Aorta (tissue), 5 donors: ENCODE results near the gene SARS1. TPM values are rescaled to one million over a fixed set of nuclear protein-coding genes. Genes with fewer than 3 reads are reported as not detected.

ENCODE experiments used
- ATAC-seq: fragments of 200-7000 bp; cut with Tn5 transposase; one replicate; pipeline ENCODE4 v1.9.1; 2022; ENCODE audit warnings: moderate library complexity; ENCODE audit not compliant: low FRiP score
- DNase-seq, 2 donors: peaks; one replicate each; pipeline ENCODE4 v3.0.0-alpha.2; 2020
- H3K27ac ChIP-seq, 2 donors: one replicate each; pipeline ENCODE4 v1.5.1; 2013; ENCODE audit warnings: low read length in 2 of 2, mild to moderate bottlenecking in 2 of 2, moderate library complexity in 2 of 2, control low read depth in 1 of 2, inconsistent platforms in 1 of 2, low read depth in 1 of 2
- H3K27me3 ChIP-seq, 2 donors: one replicate each; pipeline ENCODE4 v1.6.1; 2013; ENCODE audit warnings: control low read depth in 1 of 2, low read length in 1 of 2, mild to moderate bottlenecking in 1 of 2, moderate library complexity in 1 of 2; ENCODE audit not compliant: insufficient read depth in 2 of 2, control insufficient read depth in 1 of 2
- H3K36me3 ChIP-seq, 2 donors: one replicate each; pipeline ENCODE4 v1.6.1; 2013; ENCODE audit warnings: control low read depth in 1 of 2, low read length in 1 of 2, mild to moderate bottlenecking in 1 of 2; ENCODE audit not compliant: insufficient read depth in 2 of 2, control insufficient read depth in 1 of 2
- H3K4me1 ChIP-seq, 2 donors: one replicate each; pipeline ENCODE4 v1.6.1; 2013; ENCODE audit warnings: low read length in 2 of 2, control low read depth in 1 of 2, mild to moderate bottlenecking in 1 of 2, moderate library complexity in 1 of 2; ENCODE audit not compliant: insufficient read depth in 2 of 2, control insufficient read depth in 1 of 2
- H3K4me3 ChIP-seq, 2 donors: one replicate each; pipeline ENCODE4 v1.5.1; 2013; ENCODE audit warnings: low read length in 2 of 2, control low read depth in 1 of 2, mild to moderate bottlenecking in 1 of 2
- H3K9me3 ChIP-seq: one replicate; pipeline ENCODE4 v1.6.1; 2013; ENCODE audit warnings: mild to moderate bottlenecking, low read length; ENCODE audit not compliant: control insufficient read depth
- WGBS, 2 donors: extraction: QIAGEN DNeasy Blood & Tissue Kit; methylation state at CpG; one replicate each; pipeline ENCODE4 v1.1.7; 2013; 5-methylcytosine and 5-hydroxymethylcytosine counted together
- intact Hi-C, 2 donors: fragments of 100-400 bp; cut with DNase I; formaldehyde crosslinking; loops; one replicate each; pipeline versions ENCODE4 v1.14.2 to v1.15.0; 2022
- polyA plus RNA-seq, 2 donors: library from polyadenylated mRNA; stranded (reverse); fragments of 200-250 nt; gene quantifications; one replicate each; pipeline ENCODE4 v1.2.3, GENCODE V29; 2013
- total RNA-seq, 2 donors: library from RNA; stranded (reverse); fragmentation: NEBNext Ultra II Directional; extraction: Animal tissue kit (Norgen Biotek cat#: 25700); gene quantifications; one replicate each; pipeline ENCODE4 v1.2.1, GENCODE V29; 2021
- donor health status: healthy with polysubstance abuse.
- donor health status: Bipolar disorder and iron deficiency.
- donor health status: DM: no; HTN: no; CAD: no.
- donor health status: DM: no; HTN: no; CAD: no.
- donor health status: DM: yes; HTN: yes; CAD: no.

The SARS1 gene
- total and polyA plus RNA-seq, 4 donors = 109 to 159 (median 117) TPM

DNA sequence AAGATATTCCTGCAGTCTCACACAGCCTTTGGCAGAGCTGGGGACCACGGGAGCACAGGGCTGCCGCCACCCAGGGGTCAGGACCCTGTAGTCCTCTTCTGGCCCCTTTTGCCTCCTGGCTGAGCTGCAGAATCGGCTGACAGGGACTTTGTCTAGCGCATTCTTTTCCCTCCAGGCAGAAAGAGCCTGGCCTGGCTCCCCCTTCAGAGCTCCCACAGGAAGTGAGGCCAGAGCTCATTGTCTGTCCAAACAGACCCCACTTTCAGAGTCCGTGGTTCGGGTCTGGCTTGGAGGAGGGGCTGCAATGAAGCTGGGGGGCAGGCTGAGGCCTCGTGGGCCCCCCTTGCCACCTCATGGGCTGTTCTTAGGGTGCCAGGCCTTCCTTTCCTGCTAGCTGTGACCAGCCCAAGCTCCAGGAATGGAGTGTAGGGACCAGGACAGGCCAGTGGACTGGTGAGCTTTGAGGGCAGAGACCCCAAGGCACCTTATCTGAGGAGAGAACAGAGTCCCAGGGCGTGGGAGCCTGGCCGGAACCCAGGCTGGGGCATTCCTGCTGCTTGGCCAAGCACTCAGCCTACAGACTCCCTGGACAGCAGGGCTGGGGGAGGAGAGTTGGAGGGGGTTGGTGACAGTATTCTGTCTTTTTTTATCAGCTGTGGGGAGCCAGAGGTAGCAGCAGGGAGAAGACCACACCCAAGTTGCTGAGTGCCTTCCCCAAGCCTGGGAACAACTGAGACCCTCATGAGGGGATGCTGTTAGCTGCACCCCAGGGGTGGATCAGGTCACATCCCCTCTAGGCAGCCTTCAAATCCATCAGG, 40.3 kb downstream of the SARS1 start:
- Histone ChIP-seq H3K36me3 (no peaks in the 10 kb centered on the region), H3K4me3 (no peak overlapping the region), H3K4me1 (peaks cover 0 to 4% of the 10 kb centered on the region in 2 donors), H3K27me3 (no peaks in the 10 kb centered on the region), H3K9me3 (no peaks in the 10 kb centered on the region), H3K27ac (peak overlapping the region in 1 of 2 donors; percentile 2)
- DNase-seq (peak; percentile 54 to 67), ATAC-seq (no peak)
- WGBS, 2 donors = 7% methylated on average over 9 of the region's 9 CpGs
- intact Hi-C loops = loop anchor here in 1 of 2 donors (5.0 kb wide), 1 partner anchor 228 kb away; the partner anchor contains the start of gene ATXN7L2

DNA sequence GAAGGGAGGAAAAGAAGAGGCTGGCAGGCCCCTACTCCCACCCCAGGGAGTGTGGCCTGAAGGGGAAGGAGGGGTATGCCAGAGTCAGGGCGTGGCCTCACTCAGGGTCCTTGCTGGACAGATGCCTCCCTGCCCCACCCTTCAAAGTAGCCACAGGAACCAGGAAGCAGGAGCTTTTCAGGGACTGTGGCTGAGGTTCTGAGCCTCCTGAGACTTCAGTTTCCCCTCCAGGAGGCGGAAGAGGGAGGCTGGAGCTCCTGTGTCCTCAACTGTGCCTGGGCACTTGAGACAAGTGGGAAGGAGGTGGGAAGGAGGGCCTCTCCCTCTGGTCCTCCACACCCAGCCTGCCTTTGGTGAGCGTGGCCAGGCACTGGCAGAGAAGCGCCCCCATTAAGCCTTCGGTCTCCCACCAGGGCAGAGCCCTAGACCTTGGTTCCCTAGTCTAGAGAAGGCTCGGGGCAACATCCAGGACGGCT, 40.9 kb downstream of the SARS1 start:
- Histone ChIP-seq H3K27ac (no peak overlapping the region), H3K4me1 (peaks cover 0 to 4% of the 10 kb centered on the region in 2 donors), H3K27me3 (no peaks in the 10 kb centered on the region), H3K4me3 (no peak overlapping the region), H3K36me3 (no peaks in the 10 kb centered on the region), H3K9me3 (no peaks in the 10 kb centered on the region)
- DNase-seq (peak in 1 of 2 donors; percentile 34), ATAC-seq (no peak)
- 82 to 87% methylated on average over 7 of the region's 7 CpGs for WGBS, 2 donors
- intact Hi-C loops = loop anchor here in 1 of 2 donors (5.0 kb wide), 1 partner anchor 228 kb away; the partner anchor contains the start of gene ATXN7L2

DNA sequence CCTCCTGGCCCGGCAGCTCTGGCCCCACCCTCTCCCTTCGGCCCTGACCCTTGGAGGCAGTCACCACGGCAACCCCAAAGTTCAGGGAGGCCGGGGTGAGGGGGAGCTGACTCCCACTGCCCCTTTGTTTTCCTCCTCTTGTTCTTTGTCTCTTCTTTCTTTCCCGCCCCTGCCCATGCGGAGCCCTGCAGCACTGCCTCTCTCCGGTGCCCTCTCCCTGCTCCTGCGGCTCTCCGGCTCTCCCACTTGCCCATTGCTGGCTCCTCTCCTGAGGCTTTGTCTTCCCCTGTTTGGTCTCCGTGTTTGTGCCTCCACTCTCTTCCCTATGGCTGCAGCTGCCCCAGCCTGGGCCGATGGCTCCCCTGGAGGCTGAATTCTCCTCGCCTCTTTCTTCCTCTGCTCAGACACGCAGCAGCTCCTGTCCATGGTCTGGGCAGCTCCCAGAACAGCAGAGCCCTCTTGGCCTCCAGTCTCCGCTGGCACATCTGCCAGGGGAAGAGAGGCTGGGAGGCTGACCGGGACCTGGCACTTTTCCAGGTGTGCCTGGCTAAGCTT, 41.5 kb downstream of the SARS1 start:
- no peaks in the 10 kb centered on the region for H3K27me3 ChIP-seq
- intact Hi-C loops = no loop called here
- H3K9me3 ChIP-seq = no peaks in the 10 kb centered on the region
- no peaks in the 10 kb centered on the region for H3K36me3 ChIP-seq
- ATAC-seq (no peak), DNase-seq (peak in 1 of 2 donors; percentile 73)
- no peak overlapping the region for H3K27ac ChIP-seq
- 61 to 66% methylated on average over 15 of the region's 15 CpGs for WGBS, 2 donors
- no peak overlapping the region for H3K4me3 ChIP-seq
- peaks cover 0 to 4% of the 10 kb centered on the region in 2 donors for H3K4me1 ChIP-seq

DNA sequence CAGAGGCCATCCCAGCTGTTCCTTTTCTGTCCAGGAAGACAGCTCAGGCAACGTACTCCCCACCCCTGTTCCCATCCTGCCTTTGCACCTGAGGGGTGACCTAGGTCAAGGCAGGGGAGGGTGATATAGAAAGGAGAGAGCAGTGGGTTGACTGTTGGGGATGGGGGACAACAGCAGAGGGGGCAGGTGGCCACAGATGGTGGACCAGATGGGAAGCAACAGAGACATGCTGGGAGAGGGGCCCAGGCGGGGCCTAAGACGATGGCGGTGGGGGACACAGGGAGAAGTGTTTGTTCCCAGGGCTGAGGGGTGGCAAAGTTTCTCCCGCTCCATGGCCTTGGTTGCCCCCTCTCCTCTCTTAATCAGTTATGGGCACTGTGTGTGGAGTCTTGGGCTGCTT, 42.0 kb downstream of the SARS1 start:
- Histone ChIP-seq H3K4me3 (no peak overlapping the region), H3K36me3 (no peaks in the 10 kb centered on the region), H3K27ac (no peak overlapping the region), H3K9me3 (no peaks in the 10 kb centered on the region), H3K27me3 (no peaks in the 10 kb centered on the region), H3K4me1 (peaks cover 0 to 4% of the 10 kb centered on the region in 2 donors)
- ATAC-seq = no peak
- intact Hi-C loops = no loop called here
- 95 to 98% methylated on average over 5 of the region's 5 CpGs for WGBS, 2 donors
- DNase-seq = peak; percentile 38 to 65

DNA sequence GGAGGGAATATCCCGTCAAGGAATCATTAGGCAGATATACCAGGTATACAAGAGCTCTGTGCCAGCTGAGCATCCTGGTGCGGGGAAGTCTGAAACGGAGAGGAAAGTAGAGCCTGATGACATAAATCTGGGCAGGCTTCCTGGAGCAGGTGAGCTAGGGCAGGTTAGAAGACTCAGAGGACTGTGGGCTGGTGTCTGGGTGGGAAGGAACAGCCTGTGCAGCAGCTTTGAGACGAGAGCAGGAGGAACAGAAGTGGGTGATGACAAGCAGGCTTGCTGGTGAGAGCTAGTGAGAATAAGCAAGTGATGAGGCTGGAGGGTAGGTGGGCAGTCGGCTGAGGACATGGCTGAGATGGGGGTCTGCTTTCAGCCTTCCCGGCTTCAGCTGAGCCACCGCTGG, 42.4 kb downstream of the SARS1 start:
- no peak overlapping the region for H3K27ac ChIP-seq
- peak in 1 of 2 donors; percentile 45 for DNase-seq

DNA sequence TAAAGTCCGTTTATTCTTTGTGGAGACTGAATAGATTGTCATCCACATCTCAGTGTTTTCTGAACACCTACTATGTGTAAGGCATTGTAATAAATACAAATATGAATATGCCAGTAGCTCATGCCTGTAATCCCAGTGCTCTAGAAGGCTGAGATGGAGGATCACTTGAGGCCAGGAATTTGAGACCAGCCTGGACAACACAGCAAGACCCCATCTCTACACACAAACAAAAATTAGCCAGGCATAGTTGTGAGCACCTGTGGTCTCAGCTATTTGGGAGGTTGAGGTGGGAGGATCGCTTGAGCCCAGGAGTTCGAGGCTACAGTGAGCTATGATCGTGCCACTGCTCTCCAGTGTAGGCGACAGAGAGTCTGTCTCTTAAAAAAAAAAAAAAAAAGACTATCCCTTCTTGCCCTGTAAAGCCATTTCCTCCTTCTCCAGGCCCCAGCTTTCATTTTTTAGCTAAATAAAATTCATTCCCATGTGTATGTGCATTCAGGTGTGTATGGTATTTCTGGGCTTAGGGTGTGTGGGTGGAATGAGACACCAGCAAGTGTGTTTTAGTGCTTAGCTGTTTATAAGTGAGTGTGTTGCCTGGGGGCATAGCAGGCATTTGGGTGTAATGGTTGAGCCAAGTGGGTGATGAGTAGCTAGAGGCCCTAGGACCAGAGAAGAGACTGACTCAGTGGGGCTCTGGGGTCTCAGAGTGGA, 43.4 kb downstream of the SARS1 start:
- Histone ChIP-seq H3K9me3 (no peaks in the 10 kb centered on the region), H3K4me3 (no peak overlapping the region), H3K4me1 (peaks cover 0 to 4% of the 10 kb centered on the region in 2 donors), H3K27ac (no peak overlapping the region), H3K27me3 (no peaks in the 10 kb centered on the region), H3K36me3 (no peaks in the 10 kb centered on the region)
- intact Hi-C loops = no loop called here
- DNase-seq = peak in 1 of 2 donors; percentile 3
- no peak for ATAC-seq
- 89 to 90% methylated on average over 5 of the region's 5 CpGs for WGBS, 2 donors

More for the DNA sequence above, 42.4 kb downstream of the SARS1 start:
- Histone ChIP-seq H3K27me3 (no peaks in the 10 kb centered on the region), H3K4me1 (peaks cover 0 to 4% of the 10 kb centered on the region in 2 donors), H3K9me3 (no peaks in the 10 kb centered on the region), H3K4me3 (no peak overlapping the region), H3K36me3 (no peaks in the 10 kb centered on the region)
- ATAC-seq = no peak
- 86 to 93% methylated on average over 7 of the region's 7 CpGs for WGBS, 2 donors
- intact Hi-C loops = no loop called here

DNA sequence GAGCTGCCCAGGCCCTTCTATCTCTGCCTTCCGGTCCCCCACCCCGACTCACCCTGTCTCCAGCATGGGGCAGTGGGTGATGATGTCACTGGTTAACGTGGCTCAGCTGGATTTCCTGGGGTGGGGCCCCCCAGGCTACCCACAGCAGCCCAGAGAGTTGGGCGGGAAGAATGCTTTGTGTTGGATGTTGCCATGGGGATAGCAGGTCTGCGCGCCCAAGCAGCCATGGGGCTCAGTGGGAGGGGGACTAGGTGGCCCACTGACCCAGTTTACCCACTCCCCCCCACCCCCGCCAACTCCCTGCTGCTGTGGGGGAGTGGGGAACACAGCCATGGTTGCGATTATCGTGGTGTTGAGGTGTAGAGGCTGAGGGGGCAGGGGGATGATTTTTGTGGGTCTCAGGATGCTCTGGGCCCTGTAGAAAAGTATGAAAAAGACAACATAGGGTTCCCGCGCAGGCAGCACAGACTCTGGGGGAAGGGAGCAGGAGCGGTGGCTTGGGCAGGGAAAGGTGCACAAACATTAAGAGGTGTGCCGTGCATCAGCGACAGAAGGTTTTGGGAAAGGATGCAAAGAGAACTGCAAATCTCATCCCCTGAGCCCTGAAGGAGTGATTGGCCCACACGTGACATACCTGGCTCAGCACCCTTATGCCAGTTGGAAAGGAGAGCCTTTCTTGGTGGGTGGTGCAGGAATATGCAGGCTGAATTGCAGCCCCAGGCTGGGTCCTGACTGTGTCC, 44.1 kb downstream of the SARS1 start:
- Histone ChIP-seq H3K36me3 (no peaks in the 10 kb centered on the region), H3K4me3 (no peak overlapping the region), H3K9me3 (no peaks in the 10 kb centered on the region), H3K27me3 (no peaks in the 10 kb centered on the region), H3K4me1 (peaks cover 0 to 4% of the 10 kb centered on the region in 2 donors), H3K27ac (no peak overlapping the region)
- no peak for DNase-seq
- intact Hi-C loops = no loop called here
- ATAC-seq = no peak
- WGBS, 2 donors = 85 to 86% methylated on average over 15 of the region's 15 CpGs
